T47D (cell line): ENCODE results near the gene ZNF469.
A peak's percentile ranks its signal among the peaks of the same experiment; 100 is the strongest.

Experiments
- DNase-seq, 2 experiments: peaks; one replicate each; pipeline versions ENCODE4 v3.0.0 to v3.0.0-alpha.2; 2011 to 2012; ENCODE audit warnings: low read depth in 1 of 2, low spot score in 1 of 2
- JUND ChIP-seq: IDR thresholded peaks from 2 replicates; pipeline ENCODE4 v1.6.1; 2012; ENCODE audit warnings: low read depth
- in situ Hi-C: cut with HindIII; loops from 2 replicates; pipeline ENCODE4 v1.10.0; 2016; ENCODE audit warnings: low sequenced_read_pairs, low pct_unique_long_range_greater_than_20kb

Gene ZNF469

GRCh38 chr16:88349903-88350900, 32.6 kb upstream of the ZNF469 start:
- TF ChIP-seq JUND = no peak
- in situ Hi-C loops = no loop called here
- no peak for DNase-seq

DNA sequence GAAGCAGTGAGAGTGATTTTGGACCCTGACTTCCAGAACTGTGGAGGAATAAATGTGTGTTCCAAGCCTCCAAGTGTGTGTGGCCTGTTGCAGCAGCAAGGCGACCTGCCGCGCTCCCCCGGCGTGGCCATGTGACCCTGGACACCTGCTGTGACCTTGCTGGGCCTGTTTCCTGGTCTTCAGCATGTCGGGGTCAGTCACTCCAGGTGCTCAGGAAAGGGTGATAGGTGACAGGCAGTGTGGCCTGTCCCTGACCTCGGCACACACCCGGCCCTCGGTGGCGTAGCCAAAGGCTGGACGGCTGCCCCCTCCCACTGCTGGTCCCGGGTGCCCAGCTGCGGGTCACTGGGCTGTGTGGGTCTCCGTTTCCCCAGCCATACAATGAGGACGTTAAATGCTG, 31.8 kb upstream of the ZNF469 start:
- in situ Hi-C loops = no loop called here
- DNase-seq = no peak
- no peak for TF ChIP-seq JUND

DNA sequence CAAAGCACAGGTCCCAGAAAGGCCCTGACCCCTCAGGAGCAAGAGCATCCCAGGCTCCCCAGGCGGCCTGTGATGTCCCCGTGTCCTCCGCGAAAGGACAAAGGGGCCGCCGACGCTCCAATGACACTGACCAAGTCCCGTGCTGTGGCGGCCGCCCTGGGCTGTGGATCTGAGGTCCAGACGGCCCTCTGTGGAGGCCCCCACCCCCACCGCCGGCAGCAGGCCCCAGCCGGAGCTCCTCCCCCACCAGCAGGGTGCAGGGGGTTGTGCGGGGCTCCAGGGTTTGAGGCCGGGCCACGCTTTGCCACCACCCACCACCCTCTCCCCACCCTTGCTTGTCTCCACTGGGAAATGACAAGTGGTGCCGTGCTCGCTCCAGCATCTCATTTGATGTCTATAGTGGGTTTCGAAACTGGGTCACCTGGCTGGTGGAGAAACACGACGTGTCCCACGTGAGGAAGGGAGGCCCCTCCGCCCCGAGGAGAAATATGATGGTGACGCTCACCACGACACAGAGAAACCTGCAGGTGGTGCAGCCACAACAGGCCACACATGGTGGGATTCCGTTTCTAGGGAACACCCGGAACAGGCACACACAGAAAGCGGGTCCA, 31.2 kb upstream of the ZNF469 start:
- in situ Hi-C loops = no loop called here
- DNase-seq = no peak
- TF ChIP-seq JUND = no peak

- no peak for TF ChIP-seq JUND
- peak; percentile 61 to 66 for DNase-seq
- in situ Hi-C loops = no loop called here
Observed at GRCh38 chr16:88352261-88353200, 30.2 kb upstream of the ZNF469 start.

GRCh38 chr16:88353232-88353631, 29.5 kb upstream of the ZNF469 start:
- DNase-seq = no peak
- TF ChIP-seq JUND = no peak
- in situ Hi-C loops = no loop called here

DNA sequence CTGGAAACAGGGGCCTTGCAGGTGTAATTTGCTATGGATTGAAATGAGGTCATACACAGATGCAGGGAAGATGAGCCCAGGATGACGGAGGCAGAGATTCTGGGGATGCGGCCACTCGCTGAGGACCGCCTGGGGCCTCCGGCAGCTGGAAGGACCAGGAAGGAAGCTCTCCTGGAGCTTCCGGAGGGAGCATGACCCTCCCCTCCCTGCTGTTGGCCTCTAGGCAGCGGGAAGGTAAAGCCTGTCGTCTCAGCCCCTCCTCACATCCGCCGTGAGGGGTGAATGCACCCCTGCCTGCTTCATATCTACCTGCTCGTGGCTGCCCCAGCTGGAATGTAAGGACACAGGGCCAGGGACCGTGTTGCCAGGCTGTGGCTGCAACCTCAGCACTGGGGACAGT, 29.1 kb upstream of the ZNF469 start:
- DNase-seq = no peak
- in situ Hi-C loops = no loop called here
- TF ChIP-seq JUND = no peak

GRCh38 chr16:88354229-88355092, 28.3 kb upstream of the ZNF469 start:
- no peak for TF ChIP-seq JUND
- no peak for DNase-seq
- in situ Hi-C loops = no loop called here

- in situ Hi-C loops = no loop called here
- no peak for DNase-seq
- TF ChIP-seq JUND = no peak
Observed at GRCh38 chr16:88355093-88355388, 27.7 kb upstream of the ZNF469 start.

DNA sequence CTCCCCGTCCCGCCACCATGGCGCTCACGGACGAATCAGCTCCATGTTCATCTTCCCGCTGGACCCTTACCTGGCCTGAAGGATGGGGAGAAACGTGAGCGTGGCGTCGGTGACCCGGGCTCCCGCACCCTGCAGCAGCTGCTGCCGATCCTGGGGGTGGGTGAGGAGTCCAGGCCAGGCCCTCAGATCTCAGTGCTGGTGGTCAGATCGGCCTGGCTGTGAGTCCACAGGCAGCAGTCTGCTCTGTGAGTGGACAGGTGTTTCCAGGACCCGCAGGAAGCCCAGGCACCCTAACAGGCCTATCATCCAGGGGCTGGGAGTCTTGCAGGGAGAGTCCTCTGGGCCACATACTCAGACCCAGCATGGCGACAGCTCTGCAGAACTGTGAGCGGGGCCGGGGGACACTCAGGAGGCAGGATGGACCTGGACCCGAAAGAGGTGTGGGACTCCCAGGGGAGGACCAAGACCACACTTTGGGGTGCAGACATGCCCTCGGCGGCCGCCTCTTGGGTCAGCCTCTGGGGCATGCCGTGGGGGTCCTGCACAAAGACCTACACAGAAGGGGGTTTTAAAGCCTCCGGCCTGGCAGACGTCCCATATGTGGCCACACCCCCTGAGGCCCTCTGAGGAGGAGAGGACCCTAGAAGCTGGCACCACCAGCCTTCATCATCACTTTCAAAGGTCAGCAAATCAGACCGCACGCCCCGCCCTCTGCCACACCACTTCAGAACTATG, 27.2 kb upstream of the ZNF469 start:
- DNase-seq = no peak
- in situ Hi-C loops = no loop called here

DNA sequence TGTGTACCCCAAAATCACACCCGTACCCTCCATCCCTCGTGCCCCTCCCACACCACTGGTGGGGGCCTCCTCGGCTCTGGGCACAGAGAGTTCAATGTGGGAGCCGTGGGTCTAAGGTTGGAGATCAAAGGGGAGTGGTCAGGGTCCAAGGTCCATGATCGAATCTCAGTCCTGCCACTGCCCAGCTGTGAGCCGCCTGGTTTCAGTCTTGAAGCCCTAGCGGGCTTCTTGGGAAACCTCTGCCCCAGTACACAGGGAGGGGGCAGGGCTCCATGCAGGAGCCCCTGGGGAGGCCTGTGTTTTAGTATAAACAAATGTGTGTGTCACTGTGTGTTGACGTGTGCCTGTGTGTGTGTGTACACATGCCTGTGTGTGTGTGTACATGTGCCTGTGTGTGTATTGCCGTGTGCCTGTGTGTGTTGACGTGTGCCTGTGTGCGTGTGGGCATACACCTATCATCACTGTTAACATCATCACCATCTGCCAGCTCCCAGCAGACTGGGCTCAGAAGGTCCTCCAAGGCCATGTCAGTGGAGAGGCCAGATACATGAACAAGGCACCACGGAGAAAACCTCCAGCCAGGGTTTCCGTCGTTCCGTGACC, 26.5 kb upstream of the ZNF469 start:
- no peak for DNase-seq
- in situ Hi-C loops = no loop called here
- no peak for TF ChIP-seq JUND

More for the DNA sequence above, 27.2 kb upstream of the ZNF469 start:
- TF ChIP-seq JUND = no peak

GRCh38 chr16:88356727-88357199, 26.0 kb upstream of the ZNF469 start:
- DNase-seq = no peak
- no peak for TF ChIP-seq JUND
- in situ Hi-C loops = no loop called here
